HEK293 (cell line): ENCODE data around the gene KCNMB1.

Source experiments
- CTCF ChIA-PET: fragments of 350-600 bp; formaldehyde crosslinking; extraction: SDS; loops from one replicate; lab custom pipeline; 2021; ENCODE audit warnings: antibody characterized with exemption; lab: Yijun Ruan, JAX
- POLR2A ChIA-PET: fragments of 300-600 bp; formaldehyde crosslinking; extraction: SDS; loops from one replicate; lab custom pipeline; 2020; ENCODE audit warnings: antibody characterized with exemption, inconsistent platforms; lab: Yijun Ruan, JAX
- H3K27ac ChIP-seq: fragments of 200-500 bp; sonication (Bioruptor generic); 2 replicates; pipeline ENCODE4 v1.5.1; 2014; ENCODE audit warnings: low read depth, low read length, control low read depth, inconsistent platforms; ENCODE audit errors: extremely low read depth
- H3K36me3 ChIP-seq, 2 experiments: fragments of 200-500 bp in 1 of 2; sonication (Bioruptor generic) in 1 of 2; 1 replicate in 1 of 2; 2 replicates in 1 of 2; pipeline ENCODE4 v1.5.1; 2014 to 2017; ENCODE audit warnings: inconsistent platforms in 2 of 2, low read length in 2 of 2; ENCODE audit not compliant: control insufficient read depth in 2 of 2, insufficient read depth in 1 of 2
- H3K4me1 ChIP-seq: fragments of 200-500 bp; sonication (Bioruptor generic); 2 replicates; pipeline ENCODE4 v1.5.1; 2014; ENCODE audit warnings: mild to moderate bottlenecking, low read length, inconsistent platforms; ENCODE audit not compliant: control insufficient read depth, insufficient read depth
- H3K4me3 ChIP-seq: 2 replicates; pipeline ENCODE4 v1.5.1; 2011; ENCODE audit warnings: low read depth, mild to moderate bottlenecking, control low read depth, low read length, moderate library complexity
- H3K9me3 ChIP-seq: fragments of 200-500 bp; sonication (Bioruptor generic); 2 replicates; pipeline ENCODE4 v1.5.1; 2014; ENCODE audit warnings: low read depth, low read length, inconsistent platforms; ENCODE audit not compliant: control insufficient read depth, insufficient read depth
- KLF8 ChIP-seq: fragments of 450-650 bp; formaldehyde crosslinking; IDR thresholded peaks from 2 replicates; pipeline ENCODE4 v1.5.1; 2016; ENCODE audit warnings: missing biosample characterization, missing genetic modification characterization
- PBX3 ChIP-seq: sonication (generic); formaldehyde crosslinking; IDR thresholded peaks from 2 replicates; pipeline ENCODE4 v1.8.1; 2022; ENCODE audit warnings: mild to moderate bottlenecking, moderate library complexity, missing genetic modification reagents
- PRDM1 ChIP-seq: fragments of 450-650 bp; formaldehyde crosslinking; IDR thresholded peaks from 2 replicates; pipeline ENCODE4; 2016; ENCODE audit warnings: missing biosample characterization, missing genetic modification characterization
- ZBTB1 ChIP-seq: fragments of 450-650 bp; formaldehyde crosslinking; IDR thresholded peaks from 2 replicates; pipeline ENCODE4 v1.5.1; 2016; ENCODE audit warnings: missing biosample characterization, missing genetic modification characterization
- ZFP3 ChIP-seq: fragments of 450-650 bp; formaldehyde crosslinking; IDR thresholded peaks from 2 replicates; pipeline ENCODE4 v1.5.1; 2016; ENCODE audit warnings: low read depth, missing biosample characterization, missing genetic modification characterization
- ZNF114 ChIP-seq: fragments of 450-650 bp; formaldehyde crosslinking; IDR thresholded peaks from 2 replicates; pipeline ENCODE4 v1.5.0; 2017; ENCODE audit warnings: missing biosample characterization, missing genetic modification characterization
- ZNF132 ChIP-seq: fragments of 450-650 bp; formaldehyde crosslinking; IDR thresholded peaks from 2 replicates; pipeline ENCODE4 v1.5.1; 2017; ENCODE audit warnings: missing biosample characterization, missing genetic modification characterization, borderline replicate concordance
- ZNF133 ChIP-seq: fragments of 450-650 bp; formaldehyde crosslinking; IDR thresholded peaks from 2 replicates; pipeline ENCODE4 v1.5.1; 2016; ENCODE audit warnings: missing biosample characterization, missing genetic modification characterization
- ZNF155 ChIP-seq: fragments of 450-650 bp; formaldehyde crosslinking; IDR thresholded peaks from 2 replicates; pipeline ENCODE4 v1.5.1; 2016; ENCODE audit warnings: missing biosample characterization, missing genetic modification characterization
- ZNF19 ChIP-seq: fragments of 450-650 bp; formaldehyde crosslinking; IDR thresholded peaks from 2 replicates; pipeline ENCODE4; 2016; ENCODE audit warnings: missing biosample characterization, missing genetic modification characterization, low read depth
- ZNF214 ChIP-seq: fragments of 450-650 bp; formaldehyde crosslinking; IDR thresholded peaks from 2 replicates; pipeline ENCODE4 v1.5.1; 2017; ENCODE audit warnings: missing biosample characterization, mild to moderate bottlenecking, missing genetic modification characterization, borderline replicate concordance
- ZNF416 ChIP-seq: fragments of 450-650 bp; formaldehyde crosslinking; IDR thresholded peaks from 2 replicates; pipeline ENCODE4 v1.5.1; 2016; ENCODE audit warnings: missing biosample characterization, missing genetic modification characterization
- ZNF514 ChIP-seq: fragments of 450-650 bp; formaldehyde crosslinking; IDR thresholded peaks from 2 replicates; pipeline ENCODE4 v1.5.1; 2016; ENCODE audit warnings: missing biosample characterization, missing genetic modification characterization
- ZNF561 ChIP-seq: fragments of 450-650 bp; IDR thresholded peaks from 2 replicates; pipeline ENCODE4 v1.5.1; 2018; ENCODE audit warnings: missing biosample characterization, missing genetic modification characterization, borderline replicate concordance
- ZNF623 ChIP-seq: fragments of 450-650 bp; formaldehyde crosslinking; IDR thresholded peaks from 2 replicates; pipeline ENCODE4 v1.5.1; 2016; ENCODE audit warnings: missing biosample characterization, missing genetic modification characterization
- ZNF626 ChIP-seq: fragments of 450-650 bp; sonication (Bioruptor Pico); formaldehyde crosslinking; IDR thresholded peaks from 2 replicates; pipeline ENCODE4 v1.5.1; 2018; ENCODE audit warnings: missing biosample characterization, missing genetic modification characterization, inconsistent platforms
- ZNF747 ChIP-seq: fragments of 450-650 bp; formaldehyde crosslinking; IDR thresholded peaks from 2 replicates; pipeline ENCODE4 v1.5.1; 2016; ENCODE audit warnings: missing biosample characterization, missing genetic modification characterization
- ZNF776 ChIP-seq: fragments of 450-650 bp; formaldehyde crosslinking; IDR thresholded peaks from 2 replicates; pipeline ENCODE4 v1.5.0; 2017; ENCODE audit warnings: missing biosample characterization, missing genetic modification characterization, borderline replicate concordance
- TF ChIP-seq, protein P1 (sequence below): fragments of 450-650 bp; formaldehyde crosslinking; IDR thresholded peaks from 2 replicates; pipeline ENCODE4 v1.5.1; 2016; ENCODE audit warnings: missing biosample characterization, missing genetic modification characterization
- TF ChIP-seq, protein P2 (sequence below): fragments of 450-650 bp; formaldehyde crosslinking; IDR thresholded peaks from 2 replicates; pipeline ENCODE4 v1.5.1; 2017; ENCODE audit warnings: missing biosample characterization, missing genetic modification characterization

KCNMB1 gene

GRCh38 chr5:170407062-170407461, 17.9 kb upstream of the KCNMB1 start:
- ChIA-PET CTCF (interaction anchor here (0.7 to 1.1 kb wide), 2 partner anchors 14 to 140 kb away, joined by 3 read pairs; no protein-coding TSS in a partner anchor), POLR2A (no interaction called here)

GRCh38 chr5:170405817-170406216, 16.6 kb upstream of the KCNMB1 start:
- TF ChIP-seq ZNF214 (tag by site-specific recombination) (no peak), PBX3 (CRISPR knock-in tag) (no peak), ZNF155 (no peak), KLF8 (tag by site-specific recombination) (no peak), ZNF114 (tag by site-specific recombination) (no peak), ZNF561 (tag by site-specific recombination) (no peak), PRDM1 (tag by site-specific recombination) (no peak), ZFP3 (tag by site-specific recombination) (no peak)
- TF ChIP-seq, protein P1, sequence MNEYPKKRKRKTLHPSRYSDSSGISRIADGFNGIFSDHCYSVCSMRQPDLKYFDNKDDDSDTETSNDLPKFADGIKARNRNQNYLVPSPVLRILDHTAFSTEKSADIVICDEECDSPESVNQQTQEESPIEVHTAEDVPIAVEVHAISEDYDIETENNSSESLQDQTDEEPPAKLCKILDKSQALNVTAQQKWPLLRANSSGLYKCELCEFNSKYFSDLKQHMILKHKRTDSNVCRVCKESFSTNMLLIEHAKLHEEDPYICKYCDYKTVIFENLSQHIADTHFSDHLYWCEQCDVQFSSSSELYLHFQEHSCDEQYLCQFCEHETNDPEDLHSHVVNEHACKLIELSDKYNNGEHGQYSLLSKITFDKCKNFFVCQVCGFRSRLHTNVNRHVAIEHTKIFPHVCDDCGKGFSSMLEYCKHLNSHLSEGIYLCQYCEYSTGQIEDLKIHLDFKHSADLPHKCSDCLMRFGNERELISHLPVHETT (tag by site-specific recombination): no peak
- no peaks in the 10 kb centered on the region for H3K4me1 ChIP-seq
- no peaks in the 10 kb centered on the region for H3K9me3 ChIP-seq
- no peak overlapping the region for H3K4me3 ChIP-seq
- CTCF ChIA-PET: interaction anchor here (0.6 to 1.6 kb wide), 6 partner anchors 13 to 180 kb away, joined by 3 to 4 read pairs (median 3); no protein-coding TSS in a partner anchor
- no peaks in the 10 kb centered on the region for H3K36me3 ChIP-seq
- no peak overlapping the region for H3K27ac ChIP-seq
- POLR2A ChIA-PET: no interaction called here

More at GRCh38 chr5:170407062-170407461, 17.9 kb upstream of the KCNMB1 start:
- no peaks in the 10 kb centered on the region for H3K4me1 ChIP-seq
- H3K36me3 ChIP-seq: no peaks in the 10 kb centered on the region
- no peak for TF ChIP-seq PBX3 (CRISPR knock-in tag)
- no peak for TF ChIP-seq ZNF776
- TF ChIP-seq ZNF747 (tag by site-specific recombination): no peak
- TF ChIP-seq ZNF416 (tag by site-specific recombination): no peak
- TF ChIP-seq ZNF626 (tag by site-specific recombination): no peak
- TF ChIP-seq, protein P2, sequence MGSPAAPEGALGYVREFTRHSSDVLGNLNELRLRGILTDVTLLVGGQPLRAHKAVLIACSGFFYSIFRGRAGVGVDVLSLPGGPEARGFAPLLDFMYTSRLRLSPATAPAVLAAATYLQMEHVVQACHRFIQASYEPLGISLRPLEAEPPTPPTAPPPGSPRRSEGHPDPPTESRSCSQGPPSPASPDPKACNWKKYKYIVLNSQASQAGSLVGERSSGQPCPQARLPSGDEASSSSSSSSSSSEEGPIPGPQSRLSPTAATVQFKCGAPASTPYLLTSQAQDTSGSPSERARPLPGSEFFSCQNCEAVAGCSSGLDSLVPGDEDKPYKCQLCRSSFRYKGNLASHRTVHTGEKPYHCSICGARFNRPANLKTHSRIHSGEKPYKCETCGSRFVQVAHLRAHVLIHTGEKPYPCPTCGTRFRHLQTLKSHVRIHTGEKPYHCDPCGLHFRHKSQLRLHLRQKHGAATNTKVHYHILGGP (tag by site-specific recombination): no peak
- TF ChIP-seq ZBTB1 (tag by site-specific recombination): no peak
- TF ChIP-seq ZNF623 (tag by site-specific recombination): no peak
- no peak for TF ChIP-seq ZNF19
- TF ChIP-seq ZNF132 (tag by site-specific recombination): no peak
- no peak for TF ChIP-seq ZNF514 (tag by site-specific recombination)
- TF ChIP-seq ZNF133 (tag by site-specific recombination): no peak
- no peak overlapping the region for H3K27ac ChIP-seq
- no peaks in the 10 kb centered on the region for H3K9me3 ChIP-seq
- H3K4me3 ChIP-seq: no peak overlapping the region
